GM21619 (cell line): ENCODE data around the gene ADAMTSL5.
"Not testable (repeated sequence)": the region's sequence is repeated elsewhere in the genome, so short reads cannot be mapped to it uniquely, and the experiment has no call there.

Experiments
- ATAC-seq: cut with Tn5 transposase; IDR thresholded peaks from one replicate; pipeline ENCODE4 v1.9.1; 2021; ENCODE audit not compliant: unreplicated experiment

Gene ADAMTSL5, protein sequence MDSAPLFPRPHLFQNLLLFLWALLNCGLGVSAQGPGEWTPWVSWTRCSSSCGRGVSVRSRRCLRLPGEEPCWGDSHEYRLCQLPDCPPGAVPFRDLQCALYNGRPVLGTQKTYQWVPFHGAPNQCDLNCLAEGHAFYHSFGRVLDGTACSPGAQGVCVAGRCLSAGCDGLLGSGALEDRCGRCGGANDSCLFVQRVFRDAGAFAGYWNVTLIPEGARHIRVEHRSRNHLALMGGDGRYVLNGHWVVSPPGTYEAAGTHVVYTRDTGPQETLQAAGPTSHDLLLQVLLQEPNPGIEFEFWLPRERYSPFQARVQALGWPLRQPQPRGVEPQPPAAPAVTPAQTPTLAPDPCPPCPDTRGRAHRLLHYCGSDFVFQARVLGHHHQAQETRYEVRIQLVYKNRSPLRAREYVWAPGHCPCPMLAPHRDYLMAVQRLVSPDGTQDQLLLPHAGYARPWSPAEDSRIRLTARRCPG

DNA sequence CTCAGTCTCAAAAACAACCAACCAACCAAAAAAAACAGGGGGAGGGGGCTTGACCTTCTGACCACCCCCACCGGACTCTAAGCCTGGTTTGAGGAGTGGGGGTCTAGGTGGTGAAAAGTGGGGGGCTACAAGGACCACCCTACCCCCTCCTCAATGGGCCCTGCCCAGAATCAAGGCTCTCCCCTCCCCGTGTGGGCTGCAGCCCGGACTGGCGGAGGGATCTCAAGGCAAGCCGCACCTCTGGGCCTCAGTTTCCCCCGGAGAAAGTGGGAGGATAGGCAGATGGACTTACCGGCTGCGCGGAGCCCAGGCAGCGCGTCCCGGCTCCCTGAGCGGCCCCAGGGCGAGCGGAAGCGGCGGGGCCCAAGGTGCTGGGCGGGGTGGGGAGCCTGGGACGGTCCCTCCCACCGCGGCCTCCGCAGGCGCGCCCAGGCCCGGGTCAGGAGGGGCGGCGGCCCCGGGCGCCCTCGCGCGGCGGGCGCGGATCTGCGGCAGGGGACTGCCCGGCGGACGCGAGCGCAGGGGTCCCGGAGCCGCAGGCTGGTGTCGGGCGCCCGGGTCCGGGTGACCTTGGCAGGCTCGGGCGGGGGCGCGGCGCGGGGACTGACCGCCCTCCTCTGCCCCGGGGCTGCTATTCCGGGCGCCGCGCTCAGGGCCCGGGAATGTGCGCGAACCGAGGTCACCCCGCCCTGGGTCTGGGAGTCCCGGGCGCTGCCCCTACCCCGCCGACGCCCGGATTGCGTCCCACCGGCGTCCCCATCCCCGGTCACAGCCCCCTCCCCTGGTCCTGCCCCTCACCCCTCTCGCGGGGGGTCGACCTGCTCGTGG is at the start of gene ADAMTSL5:
Gene ADAMTSL5, minus strand, starts transcription at position 349 of the 828 bp plus-strand sequence. CDS start 2,076 bp downstream, outside the sequence.
- ATAC-seq = no peak

DNA sequence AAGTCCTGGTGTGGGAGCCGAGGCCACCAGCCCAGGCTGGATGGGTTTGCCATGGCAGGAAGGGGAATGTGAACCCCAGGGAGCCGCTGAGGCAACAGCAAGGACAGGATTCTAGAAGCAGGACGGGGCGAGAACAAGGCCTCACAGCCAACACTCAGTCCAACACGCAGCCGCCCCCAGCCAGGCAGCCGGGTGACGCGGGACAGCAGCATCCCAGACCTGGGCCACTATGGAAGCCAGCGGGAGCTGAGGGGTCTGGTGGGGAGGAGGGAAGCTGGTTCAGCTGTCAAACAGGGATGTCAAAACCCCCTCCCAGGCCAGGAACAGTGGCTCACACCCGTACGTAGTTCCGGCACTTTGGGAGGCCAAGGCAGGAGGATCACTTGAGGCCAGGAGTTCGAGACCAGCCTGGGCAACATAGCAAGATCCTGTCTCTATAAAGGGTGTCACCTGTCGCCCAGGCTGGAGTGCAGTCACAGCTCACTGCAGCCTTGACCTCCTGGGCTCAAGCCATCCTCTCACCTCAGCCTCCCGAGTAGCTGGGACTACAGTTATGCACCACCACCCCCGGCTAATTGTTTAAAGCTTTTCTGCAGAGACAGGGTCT is 48.5 kb upstream of the ADAMTSL5 start:
- ATAC-seq = no peak

DNA sequence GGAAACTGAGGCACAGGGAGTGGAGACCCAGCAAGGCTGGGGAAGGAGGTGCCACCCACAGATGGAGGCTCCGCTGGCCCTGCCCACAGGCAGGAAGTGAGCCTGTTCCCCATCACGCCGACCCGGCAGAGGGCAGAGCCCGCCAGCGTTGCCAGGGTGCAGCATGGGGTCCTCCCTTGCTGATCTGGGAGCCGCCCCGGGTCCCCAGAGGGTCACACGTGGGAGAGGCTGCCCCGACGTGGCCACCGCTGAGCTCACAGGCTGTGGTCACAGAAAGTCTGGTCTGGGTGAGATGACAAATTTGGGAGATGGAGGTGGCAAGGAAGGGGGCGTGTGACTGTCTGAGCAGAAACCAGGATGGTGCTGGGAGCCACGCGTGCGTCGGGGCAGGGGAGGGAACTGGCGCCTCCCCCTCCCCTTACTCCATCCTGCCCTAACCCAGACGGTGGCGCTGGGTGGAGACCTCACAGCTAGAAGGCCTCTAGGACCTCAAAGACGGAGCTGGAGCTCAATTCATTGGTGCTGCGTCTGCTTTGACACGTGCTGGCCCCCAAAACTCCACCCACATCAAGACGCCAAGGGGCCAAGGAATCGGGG is 47.6 kb upstream of the ADAMTSL5 start:
- ATAC-seq = no peak

- no peak for ATAC-seq
Observed at GRCh38 chr19:1558552-1558951, 45.7 kb upstream of the ADAMTSL5 start.

DNA sequence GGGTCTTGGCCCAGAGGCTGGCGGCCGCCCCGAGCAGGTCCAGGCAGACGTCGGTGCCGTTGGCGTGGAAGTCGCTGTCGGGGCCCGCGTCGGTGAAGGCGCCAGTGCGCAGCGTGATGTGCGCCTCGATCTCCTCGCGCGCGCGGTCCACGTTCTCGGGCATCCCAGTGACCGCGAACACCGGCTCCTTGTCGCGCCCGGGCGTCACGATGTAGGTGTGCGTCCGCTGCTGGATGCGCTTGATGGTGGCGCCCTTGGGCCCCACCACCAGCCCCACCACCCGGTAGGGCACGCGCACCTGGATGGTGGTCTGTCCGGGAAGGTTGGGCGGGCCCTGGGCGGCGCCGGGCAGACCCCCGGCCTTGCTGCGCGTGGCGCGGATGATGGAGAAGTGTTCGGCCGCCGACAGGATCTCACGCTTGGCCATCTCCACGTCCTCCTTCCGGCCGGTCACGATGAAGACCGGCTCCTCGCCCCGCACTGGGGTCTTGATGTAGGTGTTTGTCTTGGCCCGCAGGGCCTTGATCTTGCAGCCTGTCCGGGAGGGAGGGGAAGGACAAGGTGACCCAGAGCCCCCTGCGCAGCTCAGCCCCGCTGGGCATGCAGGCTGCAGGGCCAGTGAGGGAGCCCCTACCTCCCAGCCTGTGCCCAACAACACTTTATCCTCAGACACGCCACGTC is 43.7 kb upstream of the ADAMTSL5 start:
- ATAC-seq = no peak

DNA sequence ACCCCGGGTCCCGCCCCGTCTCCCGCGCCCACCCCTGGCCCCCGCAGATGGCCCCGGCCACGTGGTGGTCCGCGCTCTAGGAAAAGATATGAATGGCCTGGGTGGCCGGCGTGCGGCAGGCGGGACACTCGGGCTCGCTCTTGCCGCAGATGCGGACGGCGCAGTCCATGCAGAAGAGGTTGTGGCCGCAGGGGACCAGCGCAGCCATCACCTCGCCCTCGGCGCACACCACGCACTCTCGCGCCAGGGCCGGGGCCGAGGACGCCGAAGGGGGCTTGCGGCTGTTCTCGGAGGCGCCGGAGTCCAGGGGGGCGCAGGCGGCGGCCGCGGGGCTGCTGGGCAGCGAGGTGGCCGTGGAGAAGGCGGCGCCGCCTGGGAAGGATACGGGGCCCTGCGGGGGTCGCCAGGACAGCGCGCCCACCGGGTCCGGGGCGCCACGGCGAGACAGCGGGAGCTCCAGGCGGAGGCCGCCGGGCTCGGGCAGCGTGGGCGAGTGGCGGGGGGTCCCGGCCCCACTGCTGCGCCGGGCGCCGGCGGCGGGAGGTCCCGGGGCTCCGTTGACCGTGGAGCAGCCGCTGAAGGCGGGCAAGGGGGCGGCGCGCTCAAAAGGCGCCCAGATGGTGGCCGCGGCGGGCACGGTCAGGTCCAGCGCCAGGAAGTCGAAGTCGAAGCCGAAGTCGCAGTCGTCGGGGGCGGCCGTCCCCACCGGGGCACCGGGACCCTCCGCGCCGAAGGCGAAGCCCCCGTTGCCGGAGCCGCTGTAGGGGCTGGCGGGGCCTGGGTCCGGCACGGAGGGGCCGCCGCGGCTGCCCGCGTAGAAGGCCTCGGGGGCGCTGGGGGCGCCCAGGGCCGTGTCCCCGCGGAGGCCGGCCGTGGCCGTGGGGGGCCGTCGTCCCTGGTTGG is 42.9 kb upstream of the ADAMTSL5 start:
- no peak for ATAC-seq

GRCh38 chr19:1554968-1555367 is 42.1 kb upstream of the ADAMTSL5 start:
- no peak for ATAC-seq

DNA sequence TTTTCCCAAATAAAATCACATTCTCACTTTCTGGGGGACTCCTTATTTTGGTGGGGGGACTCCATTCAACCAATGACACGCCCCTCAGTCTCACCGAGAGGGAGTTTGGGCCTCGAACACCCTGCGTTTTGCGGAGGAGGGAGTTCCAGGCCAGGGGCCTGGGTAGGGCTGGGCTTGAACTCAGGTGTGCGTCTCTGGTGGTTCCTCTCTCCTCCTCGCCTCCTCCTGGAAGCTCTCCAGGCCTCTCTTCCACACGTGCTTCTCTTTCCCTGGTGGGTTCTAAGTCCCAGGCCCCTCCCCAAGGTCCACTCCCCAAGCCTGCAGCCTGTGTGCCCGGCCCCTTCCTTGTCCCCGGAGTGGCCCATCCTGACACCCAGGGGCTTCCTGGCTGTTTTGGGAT is 40.6 kb upstream of the ADAMTSL5 start:
- no peak for ATAC-seq

DNA sequence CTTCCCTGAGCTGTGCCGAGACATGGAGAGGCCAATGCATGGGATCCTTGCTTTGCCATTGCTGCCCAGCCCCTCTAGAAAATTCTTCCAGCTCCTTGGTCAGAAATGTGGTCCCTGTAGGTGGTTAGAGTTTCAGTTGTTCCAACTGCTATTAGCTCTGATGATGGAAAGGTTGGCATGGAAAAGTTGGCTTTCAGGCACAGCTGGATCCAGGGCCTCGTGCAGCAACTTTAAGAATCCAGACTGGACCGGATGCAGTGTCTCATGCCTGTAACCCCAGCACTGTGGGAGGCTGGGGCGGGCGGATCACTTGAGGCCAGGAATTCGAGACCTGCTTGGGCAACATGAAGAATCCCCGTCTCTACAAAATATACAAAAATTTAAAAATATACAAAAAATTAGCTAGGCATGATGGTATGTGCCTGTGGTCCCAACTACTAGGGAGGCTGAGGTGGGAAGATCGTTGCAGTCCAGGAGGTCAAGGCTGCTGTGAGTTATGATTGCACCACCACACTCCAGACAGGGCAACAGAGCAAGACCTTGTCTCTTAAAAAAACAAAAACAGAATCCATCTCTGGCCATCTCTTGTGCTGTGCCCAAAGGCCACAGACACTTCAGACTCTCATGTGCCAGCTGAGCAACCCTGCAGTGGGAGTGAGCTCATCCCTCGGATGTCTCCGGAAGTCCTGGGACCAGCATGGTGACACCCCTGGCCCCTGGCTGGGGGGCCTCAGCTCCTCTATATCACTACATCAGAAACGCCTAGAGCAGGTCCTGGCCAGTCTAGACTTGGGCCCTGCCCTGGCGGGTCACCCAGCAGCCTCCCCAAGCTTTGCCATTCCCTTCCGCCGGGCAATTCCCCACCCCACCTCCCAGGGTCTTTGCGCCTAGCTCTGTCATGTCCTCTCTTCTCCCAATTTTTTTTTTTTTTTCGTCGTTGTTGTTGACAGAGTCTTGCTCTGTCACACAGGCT is 38.5 kb upstream of the ADAMTSL5 start:
- ATAC-seq = no peak

- ATAC-seq = no peak
Observed at GRCh38 chr19:1549332-1549945, 36.6 kb upstream of the ADAMTSL5 start.

DNA sequence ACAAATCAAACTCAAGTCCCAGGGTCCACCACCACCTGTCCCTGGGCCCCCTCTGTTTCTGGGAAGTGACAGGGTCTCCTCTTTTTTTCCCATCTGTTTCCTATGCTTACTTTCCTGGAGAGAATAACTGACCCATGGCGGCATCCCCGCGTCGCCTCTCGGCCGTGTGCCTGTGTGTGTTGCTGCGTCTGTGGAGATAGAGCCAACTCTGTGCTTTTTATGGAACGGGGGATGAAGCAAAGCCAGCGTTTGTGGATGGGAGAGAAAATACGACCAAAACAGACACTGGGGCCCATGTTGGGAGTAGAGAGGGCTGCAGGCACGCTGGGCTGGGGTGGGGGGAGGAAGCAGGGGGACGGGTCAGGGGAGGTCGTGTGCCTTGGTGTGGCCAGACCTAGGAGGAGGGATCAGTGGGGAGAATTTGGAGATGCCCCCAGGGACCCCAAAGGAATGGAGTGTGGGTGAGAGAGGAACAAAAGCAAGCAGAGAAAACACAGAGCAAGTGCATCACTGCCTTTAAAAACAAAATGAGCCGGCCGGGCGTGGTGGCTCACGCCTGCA is 27.6 kb upstream of the ADAMTSL5 start:
- no peak for ATAC-seq

- ATAC-seq = not testable (repeated sequence)
Observed at GRCh38 chr19:1539749-1540148, 26.9 kb upstream of the ADAMTSL5 start.

- ATAC-seq = no peak
Observed at GRCh38 chr19:1538978-1539377, 26.2 kb upstream of the ADAMTSL5 start.

DNA sequence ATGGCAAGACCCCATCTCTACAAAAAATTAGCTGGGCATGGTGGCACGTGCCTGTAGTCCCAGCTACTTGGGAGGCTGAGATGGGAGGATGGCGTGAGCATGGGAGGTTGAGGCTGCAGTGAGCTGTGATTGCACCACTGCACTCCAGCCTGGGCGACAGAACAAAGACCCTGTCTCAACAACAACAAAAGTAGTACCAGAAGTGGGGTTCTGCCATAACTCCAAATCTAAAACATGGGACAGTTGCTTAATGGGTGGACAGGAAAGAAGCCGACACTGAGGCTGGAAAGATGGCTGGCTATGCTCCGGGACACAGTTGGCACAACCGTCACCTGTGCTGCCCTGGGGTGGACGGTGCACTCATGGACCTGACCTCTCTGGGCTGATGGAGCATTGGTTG is 22.9 kb upstream of the ADAMTSL5 start:
- not testable (repeated sequence) for ATAC-seq

- ATAC-seq = no peak
Observed at GRCh38 chr19:1534972-1535371, 22.2 kb upstream of the ADAMTSL5 start.

DNA sequence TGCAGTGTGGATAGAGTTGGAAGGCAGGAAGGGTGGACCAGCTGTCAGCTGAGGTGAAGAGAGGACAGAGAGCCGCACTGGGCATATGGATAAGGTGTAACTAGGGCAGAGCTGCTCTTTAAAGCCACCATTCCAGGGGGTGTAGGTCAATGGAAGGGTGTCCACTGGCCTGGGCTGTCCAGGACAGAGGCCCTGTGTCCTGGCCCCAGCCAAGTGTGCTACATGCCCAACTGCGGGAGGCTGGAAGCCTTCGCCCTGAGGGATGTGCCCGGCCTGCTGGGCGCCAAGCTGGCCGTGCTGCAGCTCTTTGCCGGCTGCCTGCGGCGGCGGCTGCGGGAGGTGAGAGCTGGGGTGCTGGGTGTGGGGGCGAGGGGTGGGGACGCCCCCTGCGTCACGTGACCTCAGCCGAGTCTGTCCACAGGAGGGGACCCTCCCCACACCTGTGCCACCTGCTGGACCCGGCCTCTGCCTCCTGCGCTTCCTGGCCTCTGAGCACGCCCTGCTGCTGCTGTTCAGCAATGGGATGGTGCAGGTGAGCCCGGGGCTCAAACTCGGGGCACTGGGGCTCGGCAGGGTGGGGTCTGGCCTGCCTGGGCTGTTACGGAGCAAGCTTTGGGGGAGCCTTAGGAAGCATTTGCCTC is 20.8 kb upstream of the ADAMTSL5 start:
- ATAC-seq = no peak

- no peak for ATAC-seq
Observed at GRCh38 chr19:1532003-1532402, 19.2 kb upstream of the ADAMTSL5 start.
